Stimulated activated naive B cell treated with anti-CD40 and anti-IgM and Interleukin-4, amounts not matched to agents 10 μg/mL and 1 μg/mL and 100 μg/mL, for 72 hours (primary cell): ENCODE measurements around the gene GALNT9.

ENCODE experiments used
- ATAC-seq, 2 donors: fragments of 150-1000 bp; cut with Tn5 transposase; replicated peaks; 2 replicates each; pipeline ENCODE4 v1.10.0; 2021; ENCODE audit warnings: moderate library complexity in 1 of 2
- DNase-seq: peaks from one replicate; pipeline ENCODE4 v3.0.0; 2021
- H3K27ac Mint-ChIP-seq: one replicate; pipeline ENCODE4 v1.8.0; 2022; ENCODE audit warnings: mild to moderate bottlenecking, mixed read lengths
- H3K27me3 Mint-ChIP-seq, 2 donors: one replicate each; pipeline ENCODE4 v1.8.0; 2022; ENCODE audit warnings: mixed read lengths in 2 of 2
- H3K36me3 Mint-ChIP-seq, 2 donors: one replicate each; pipeline ENCODE4 v1.8.0; 2022; ENCODE audit warnings: mixed read lengths in 2 of 2, mild to moderate bottlenecking in 1 of 2
- H3K4me1 Mint-ChIP-seq, 2 donors: one replicate each; pipeline ENCODE4 v1.8.0; 2022; ENCODE audit warnings: mixed read lengths in 2 of 2, mild to moderate bottlenecking in 1 of 2
- H3K4me3 Mint-ChIP-seq, 2 donors: one replicate each; pipeline ENCODE4 v1.8.0; 2022; ENCODE audit warnings: mild to moderate bottlenecking in 2 of 2, mixed read lengths in 2 of 2, moderate library complexity in 1 of 2
- H3K9me3 Mint-ChIP-seq, 2 donors: one replicate each; pipeline ENCODE4 v1.8.0; 2022; ENCODE audit warnings: mixed read lengths in 2 of 2, mild to moderate bottlenecking in 1 of 2

Gene GALNT9

GRCh38 chr12:132171293-132171967, 158.0 kb downstream of the GALNT9 start:
- Mint-ChIP-seq H3K4me1 (peaks cover 7 to 20% of the 10 kb centered on the region in 2 donors), H3K4me3 (no peak overlapping the region), H3K36me3 (peaks cover 2 to 9% of the 10 kb centered on the region in 2 donors), H3K9me3 (peaks cover 6 to 7% of the 10 kb centered on the region in 2 donors), H3K27me3 (peaks cover 37 to 69% of the 10 kb centered on the region in 2 donors), H3K27ac (no peak overlapping the region)
- ATAC-seq (no peak), DNase-seq (no peak)

DNA sequence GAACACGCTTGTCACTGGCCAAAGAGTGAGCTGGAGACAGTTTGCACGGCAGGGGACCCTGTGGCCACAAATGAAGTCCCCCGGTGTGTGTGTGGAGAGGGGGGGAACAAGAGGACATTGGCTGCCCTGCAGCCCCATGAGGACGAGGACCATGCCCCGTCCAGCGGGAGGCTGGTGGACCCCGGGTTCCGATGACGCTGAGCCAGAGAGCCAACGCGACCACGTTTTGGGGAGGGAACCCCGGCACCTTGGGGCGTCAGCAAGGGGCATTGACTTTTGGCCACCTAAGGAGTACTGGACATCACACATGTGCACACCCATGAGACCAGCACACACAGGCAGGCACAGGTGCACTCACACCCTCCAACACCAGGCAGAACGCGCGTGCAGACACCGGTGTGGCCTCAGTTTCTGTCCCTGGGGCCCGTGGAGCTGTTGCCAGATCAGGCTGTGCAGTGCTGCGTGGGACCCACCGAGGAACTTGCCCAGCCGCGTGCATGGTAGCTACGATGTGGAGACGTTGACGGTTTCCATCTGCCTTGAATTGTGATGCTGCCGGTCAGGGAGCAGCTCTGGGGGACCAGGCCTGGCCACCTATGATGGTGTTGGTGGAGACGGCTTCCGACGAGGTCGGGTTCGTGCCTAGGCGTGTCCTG, 158.6 kb downstream of the GALNT9 start:
- Mint-ChIP-seq H3K36me3 (peaks cover 4 to 14% of the 10 kb centered on the region in 2 donors), H3K4me1 (peaks cover 7 to 22% of the 10 kb centered on the region in 2 donors), H3K4me3 (no peak overlapping the region), H3K27me3 (peaks cover 39 to 71% of the 10 kb centered on the region in 2 donors), H3K9me3 (peaks cover 10 to 12% of the 10 kb centered on the region in 2 donors), H3K27ac (no peak overlapping the region)
- DNase-seq, result no peak
- no peak for ATAC-seq

DNA sequence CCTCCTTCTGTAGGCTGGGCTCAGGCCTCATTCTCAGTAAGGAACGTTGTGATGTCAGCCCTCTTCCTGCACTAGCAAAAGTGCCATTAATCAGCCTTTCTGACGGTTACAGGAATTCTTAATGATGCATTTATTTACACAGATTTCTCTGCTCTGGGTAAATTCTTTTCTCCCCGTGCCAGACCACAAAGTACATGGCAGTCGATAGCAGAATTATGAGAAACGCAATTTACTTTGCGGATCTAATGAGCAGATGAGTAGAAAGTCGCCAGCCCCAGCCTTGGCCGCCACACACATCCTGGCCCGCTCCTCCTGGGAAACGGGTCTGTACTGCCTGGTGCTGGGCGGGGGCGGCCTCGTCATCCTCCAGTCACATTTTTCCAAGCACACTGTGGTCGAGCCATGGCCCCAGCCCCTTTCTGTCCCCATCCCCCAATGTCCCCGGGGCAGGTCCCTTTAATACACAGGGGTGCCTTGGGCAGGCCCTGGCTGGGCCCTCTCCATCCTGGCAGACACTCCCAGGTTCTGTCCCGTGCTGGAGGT, 159.2 kb downstream of the GALNT9 start:
- Mint-ChIP-seq H3K36me3 (peaks cover 4 to 14% of the 10 kb centered on the region in 2 donors), H3K27me3 (peaks cover 39 to 71% of the 10 kb centered on the region in 2 donors), H3K27ac (no peak overlapping the region), H3K4me3 (no peak overlapping the region), H3K4me1 (peaks cover 7 to 22% of the 10 kb centered on the region in 2 donors), H3K9me3 (peaks cover 10 to 12% of the 10 kb centered on the region in 2 donors)
- no peak for DNase-seq
- no peak for ATAC-seq

DNA sequence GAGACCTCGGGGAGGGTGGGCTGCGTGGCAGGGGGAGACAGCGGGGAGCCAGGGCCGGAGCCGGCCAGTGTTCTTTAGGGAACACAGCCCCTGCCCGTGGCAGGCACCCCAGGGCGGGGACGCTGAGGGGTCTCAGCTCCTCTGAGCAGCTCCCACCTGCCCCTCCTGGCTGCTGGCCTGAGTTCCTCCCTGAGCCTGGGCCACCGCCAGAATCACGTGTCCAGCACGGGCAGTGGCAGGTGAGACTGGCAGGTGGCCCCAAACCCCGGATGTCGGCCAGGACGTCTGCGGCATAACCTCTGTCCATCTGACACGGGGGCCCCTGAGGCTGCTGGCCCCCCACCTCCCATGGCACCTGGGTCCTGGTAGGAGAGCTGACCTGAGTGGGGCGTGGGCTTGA, 160.0 kb downstream of the GALNT9 start:
- DNase-seq, result no peak
- Mint-ChIP-seq H3K27me3 (peaks cover 36 to 69% of the 10 kb centered on the region in 2 donors), H3K27ac (no peak overlapping the region), H3K4me3 (no peak overlapping the region), H3K4me1 (peaks cover 7 to 18% of the 10 kb centered on the region in 2 donors), H3K36me3 (peaks cover 4 to 14% of the 10 kb centered on the region in 2 donors), H3K9me3 (peaks cover 10 to 12% of the 10 kb centered on the region in 2 donors)
- ATAC-seq, result no peak

DNA sequence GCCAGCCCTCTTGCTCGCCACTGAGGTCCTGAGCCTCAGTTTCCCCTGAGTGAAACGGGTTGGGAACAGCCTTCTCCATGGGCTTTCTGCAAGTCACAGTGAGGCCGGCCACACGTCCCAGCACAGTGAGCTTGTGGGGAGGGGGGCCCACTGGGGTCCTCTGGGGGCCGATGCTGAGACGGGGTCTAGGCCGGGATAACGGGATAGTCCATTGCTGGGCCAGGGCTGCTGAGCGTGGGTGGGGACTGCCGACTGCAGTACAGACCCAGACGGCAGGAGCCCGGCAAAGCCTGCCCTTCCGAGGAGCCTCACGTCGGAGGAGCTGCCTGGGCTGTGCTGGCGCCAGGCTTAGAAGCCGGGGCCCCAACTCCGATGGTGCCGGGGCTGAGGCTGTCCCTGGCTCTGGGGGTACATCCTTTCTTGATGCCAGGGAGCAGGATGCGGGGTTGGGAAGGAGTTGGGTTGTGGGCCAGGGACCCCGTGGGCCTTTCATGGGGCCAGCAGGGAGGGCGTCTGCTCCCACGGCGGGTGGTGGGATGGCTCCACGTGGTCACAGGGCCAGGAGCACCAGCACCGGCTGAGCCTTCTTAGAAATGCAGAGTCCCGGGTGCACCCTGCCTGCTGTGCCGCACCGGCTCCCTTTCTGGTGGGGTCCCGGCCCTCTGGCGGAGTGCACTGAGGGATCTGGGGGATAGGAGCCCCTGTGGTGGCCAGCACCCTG, 160.9 kb downstream of the GALNT9 start:
- Mint-ChIP-seq H3K4me3 (no peak overlapping the region), H3K27ac (no peak overlapping the region), H3K27me3 (peaks cover 36 to 70% of the 10 kb centered on the region in 2 donors), H3K4me1 (peaks cover 6 to 17% of the 10 kb centered on the region in 2 donors), H3K36me3 (peaks cover 4 to 14% of the 10 kb centered on the region in 2 donors), H3K9me3 (peaks cover 10 to 12% of the 10 kb centered on the region in 2 donors)
- ATAC-seq (no peak), DNase-seq (no peak)

GRCh38 chr12:132167611-132168310, 161.6 kb downstream of the GALNT9 start:
- Mint-ChIP-seq H3K36me3 (peaks cover 4 to 14% of the 10 kb centered on the region in 2 donors), H3K27me3 (peaks cover 29 to 63% of the 10 kb centered on the region in 2 donors), H3K4me3 (no peak overlapping the region), H3K9me3 (peaks cover 10 to 12% of the 10 kb centered on the region in 2 donors), H3K27ac (no peak overlapping the region), H3K4me1 (peaks cover 5 to 13% of the 10 kb centered on the region in 2 donors)
- DNase-seq, result no peak
- no peak for ATAC-seq

GRCh38 chr12:132166801-132167591, 162.4 kb downstream of the GALNT9 start:
- Mint-ChIP-seq H3K36me3 (peaks cover 6 to 18% of the 10 kb centered on the region in 2 donors), H3K27ac (peak overlapping the region; percentile 65), H3K9me3 (peaks cover 10 to 12% of the 10 kb centered on the region in 2 donors), H3K4me1 (peaks cover 5 to 11% of the 10 kb centered on the region in 2 donors), H3K27me3 (peaks cover 25 to 56% of the 10 kb centered on the region in 2 donors), H3K4me3 (no peak overlapping the region)
- DNase-seq, result no peak
- ATAC-seq, result no peak

DNA sequence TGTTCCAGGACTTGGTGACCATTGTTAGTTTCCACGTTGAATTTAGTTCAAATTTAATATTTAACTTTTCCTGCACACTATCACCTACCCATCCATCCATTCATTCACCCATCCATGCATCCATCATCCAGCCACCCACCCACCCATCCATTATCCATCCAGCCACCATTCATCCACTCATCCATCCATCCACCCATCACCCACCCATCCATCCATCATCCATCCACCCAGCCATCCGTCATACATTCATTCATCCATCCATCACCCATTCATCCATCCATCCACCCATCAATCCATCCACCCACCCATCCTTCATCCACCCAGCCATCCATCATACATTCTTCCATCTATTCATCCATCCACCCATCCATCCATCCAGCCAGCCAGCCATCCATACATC, 163.3 kb downstream of the GALNT9 start:
- no peak for DNase-seq
- no peak overlapping the region for H3K27ac Mint-ChIP-seq
- peaks cover 10 to 12% of the 10 kb centered on the region in 2 donors for H3K9me3 Mint-ChIP-seq
- ATAC-seq, result no peak
- H3K36me3 Mint-ChIP-seq, result peaks cover 8 to 21% of the 10 kb centered on the region in 2 donors
- peaks cover 25 to 51% of the 10 kb centered on the region in 2 donors for H3K27me3 Mint-ChIP-seq
- no peak overlapping the region for H3K4me3 Mint-ChIP-seq
- peaks cover 5 to 11% of the 10 kb centered on the region in 2 donors for H3K4me1 Mint-ChIP-seq

DNA sequence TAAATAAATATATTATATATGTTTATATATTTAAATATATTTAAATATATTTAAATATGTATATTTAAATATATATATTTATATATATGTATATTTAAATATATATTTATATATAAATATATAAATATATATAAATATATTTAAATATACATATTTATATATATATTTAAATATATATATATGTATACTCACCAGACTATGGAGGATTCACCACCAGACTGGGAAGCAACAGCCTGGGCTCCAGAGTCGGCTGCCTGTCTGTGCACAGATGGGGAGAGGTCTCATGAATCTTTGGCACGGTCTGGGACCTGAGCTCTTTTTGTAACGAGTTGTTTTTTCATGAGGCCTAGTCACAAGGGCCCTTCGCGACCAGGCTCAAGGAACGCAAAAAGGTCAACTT, 163.8 kb downstream of the GALNT9 start:
- peaks cover 8 to 21% of the 10 kb centered on the region in 2 donors for H3K36me3 Mint-ChIP-seq
- H3K27me3 Mint-ChIP-seq, result peaks cover 24 to 47% of the 10 kb centered on the region in 2 donors
- no peak overlapping the region for H3K27ac Mint-ChIP-seq
- H3K4me1 Mint-ChIP-seq, result peaks cover 5 to 11% of the 10 kb centered on the region in 2 donors
- peaks cover 10 to 12% of the 10 kb centered on the region in 2 donors for H3K9me3 Mint-ChIP-seq
- H3K4me3 Mint-ChIP-seq, result no peak overlapping the region
- no peak for ATAC-seq
- DNase-seq, result no peak

DNA sequence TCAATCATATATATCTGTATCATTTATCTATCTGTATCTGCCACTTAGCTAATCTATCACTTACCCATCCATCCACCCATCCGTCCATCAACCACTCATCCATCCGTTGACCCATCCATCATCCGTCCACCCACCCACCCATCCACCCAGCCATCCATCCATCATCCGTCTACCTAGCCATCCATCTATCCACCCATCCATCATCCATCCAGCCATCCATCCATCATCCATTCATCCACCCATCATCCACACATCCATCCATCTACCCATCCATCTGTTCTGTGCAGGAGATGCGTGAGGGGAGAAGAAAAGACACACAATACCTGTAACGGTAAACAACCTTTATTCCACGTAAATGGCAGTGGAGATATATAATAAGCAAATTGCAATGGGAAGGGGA, 165.0 kb downstream of the GALNT9 start:
- peaks cover 5 to 13% of the 10 kb centered on the region in 2 donors for H3K4me1 Mint-ChIP-seq
- H3K27me3 Mint-ChIP-seq, result peaks cover 21 to 35% of the 10 kb centered on the region in 2 donors
- no peak for DNase-seq
- H3K36me3 Mint-ChIP-seq, result peaks cover 11 to 26% of the 10 kb centered on the region in 2 donors
- H3K9me3 Mint-ChIP-seq, result peaks cover 10 to 12% of the 10 kb centered on the region in 2 donors
- ATAC-seq, result no peak
- no peak overlapping the region for H3K27ac Mint-ChIP-seq
- no peak overlapping the region for H3K4me3 Mint-ChIP-seq

DNA sequence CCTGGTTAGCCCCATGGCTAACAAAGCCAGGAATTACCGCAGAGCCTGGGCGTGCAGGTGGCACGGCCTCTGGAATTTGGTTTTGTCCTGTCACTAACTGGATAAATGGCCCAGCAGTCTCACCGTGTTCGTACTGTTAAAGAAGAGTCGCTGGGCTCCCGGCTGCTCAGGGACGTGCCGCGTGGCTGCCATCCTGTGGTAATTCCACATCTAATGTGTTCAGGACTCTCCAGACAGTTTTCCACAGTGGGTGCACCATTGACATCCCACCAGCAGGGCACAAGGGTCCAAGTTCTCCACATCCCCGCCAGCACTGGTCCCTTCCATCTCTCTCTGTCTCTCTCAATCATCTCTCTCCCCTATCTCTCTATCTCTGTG, 165.5 kb downstream of the GALNT9 start:
- H3K27me3 Mint-ChIP-seq, result peaks cover 21 to 35% of the 10 kb centered on the region in 2 donors
- DNase-seq (no peak), ATAC-seq (peak in 1 of 2 donors; percentile 33)
- no peak overlapping the region for H3K4me3 Mint-ChIP-seq
- H3K4me1 Mint-ChIP-seq, result peaks cover 5 to 13% of the 10 kb centered on the region in 2 donors
- no peak overlapping the region for H3K27ac Mint-ChIP-seq
- peaks cover 11 to 26% of the 10 kb centered on the region in 2 donors for H3K36me3 Mint-ChIP-seq
- peaks cover 10 to 12% of the 10 kb centered on the region in 2 donors for H3K9me3 Mint-ChIP-seq

DNA sequence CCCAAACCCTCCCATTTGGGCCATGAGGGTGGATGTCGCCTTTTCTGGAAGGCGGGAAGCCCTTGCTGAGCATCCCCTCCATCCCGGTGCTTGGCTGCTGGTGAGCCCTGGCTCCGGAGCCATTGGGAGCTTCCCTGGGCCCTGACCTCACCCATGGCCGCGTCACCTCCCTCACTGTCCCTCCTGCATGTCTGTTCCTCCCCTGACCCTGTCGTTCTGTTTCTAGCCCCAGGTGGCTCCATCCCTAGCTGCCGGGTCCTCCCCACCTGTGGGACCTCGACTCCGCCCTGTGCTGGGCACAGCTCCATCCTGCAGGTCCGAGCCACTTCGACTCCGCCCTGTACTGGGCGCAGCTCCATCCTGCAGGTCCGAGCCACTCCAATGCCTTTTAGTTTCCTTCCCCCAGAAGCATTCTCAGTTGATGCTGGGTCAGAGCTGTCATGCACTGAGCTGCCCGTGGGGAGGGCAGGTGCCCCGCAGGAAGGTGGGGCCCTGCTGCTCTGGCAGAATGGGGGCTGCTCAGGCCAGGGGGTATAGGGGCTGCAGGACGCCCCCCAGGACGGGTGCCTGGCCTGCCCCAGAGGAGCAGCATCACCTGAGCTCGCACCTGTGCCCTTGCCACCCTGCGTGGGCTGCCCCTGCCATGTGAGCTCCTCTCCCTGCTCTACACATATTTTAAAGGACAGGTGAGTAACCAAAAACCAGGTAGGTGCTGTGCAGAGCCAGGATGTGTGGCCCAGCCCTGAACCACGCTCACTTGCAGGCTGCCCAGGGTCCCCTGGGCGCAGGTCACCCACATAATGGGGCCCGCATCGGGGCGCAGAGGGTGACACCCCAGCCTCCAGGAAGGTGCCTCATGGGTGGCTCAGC, 166.1 kb downstream of the GALNT9 start:
- peak in 1 of 2 donors; percentile 14 for ATAC-seq
- Mint-ChIP-seq H3K9me3 (peaks cover 10 to 12% of the 10 kb centered on the region in 2 donors), H3K4me1 (peaks cover 5 to 13% of the 10 kb centered on the region in 2 donors), H3K27me3 (peaks cover 21 to 32% of the 10 kb centered on the region in 2 donors), H3K4me3 (no peak overlapping the region), H3K27ac (no peak overlapping the region), H3K36me3 (peaks cover 11 to 26% of the 10 kb centered on the region in 2 donors)
- DNase-seq, result no peak
